Prostate gland (tissue), 2 donors: ENCODE results near the gene TMPRSS11E.

Experiments used
- POLR2A ChIP-seq: fragments of 450-650 bp; IDR thresholded peaks from one replicate; pipeline ENCODE4 v1.6.1; 2016; ENCODE audit warnings: antibody characterized with exemption, mild to moderate bottlenecking
- TF ChIP-seq, protein P1 (sequence below), 4 experiments: fragments of 200-600 bp in 2 of 4; fragments of 450-650 bp in 2 of 4; sonication (generic) in 2 of 4; IDR thresholded peaks; 1 replicate in 3 of 4; 2 replicates in 1 of 4; pipeline ENCODE4 v1.5.1; 2016 to 2019; ENCODE audit warnings: antibody characterized with exemption in 4 of 4, mild to moderate bottlenecking in 2 of 4, moderate library complexity in 2 of 4

GRCh38 chr4:68476191-68476590, 28.9 kb downstream of the TMPRSS11E start:
- TF ChIP-seq, protein P1, sequence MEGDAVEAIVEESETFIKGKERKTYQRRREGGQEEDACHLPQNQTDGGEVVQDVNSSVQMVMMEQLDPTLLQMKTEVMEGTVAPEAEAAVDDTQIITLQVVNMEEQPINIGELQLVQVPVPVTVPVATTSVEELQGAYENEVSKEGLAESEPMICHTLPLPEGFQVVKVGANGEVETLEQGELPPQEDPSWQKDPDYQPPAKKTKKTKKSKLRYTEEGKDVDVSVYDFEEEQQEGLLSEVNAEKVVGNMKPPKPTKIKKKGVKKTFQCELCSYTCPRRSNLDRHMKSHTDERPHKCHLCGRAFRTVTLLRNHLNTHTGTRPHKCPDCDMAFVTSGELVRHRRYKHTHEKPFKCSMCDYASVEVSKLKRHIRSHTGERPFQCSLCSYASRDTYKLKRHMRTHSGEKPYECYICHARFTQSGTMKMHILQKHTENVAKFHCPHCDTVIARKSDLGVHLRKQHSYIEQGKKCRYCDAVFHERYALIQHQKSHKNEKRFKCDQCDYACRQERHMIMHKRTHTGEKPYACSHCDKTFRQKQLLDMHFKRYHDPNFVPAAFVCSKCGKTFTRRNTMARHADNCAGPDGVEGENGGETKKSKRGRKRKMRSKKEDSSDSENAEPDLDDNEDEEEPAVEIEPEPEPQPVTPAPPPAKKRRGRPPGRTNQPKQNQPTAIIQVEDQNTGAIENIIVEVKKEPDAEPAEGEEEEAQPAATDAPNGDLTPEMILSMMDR (IDR thresholded peaks at IDR 0.05) = no peak
- no peak for TF ChIP-seq POLR2A
